Hematopoietic multipotent progenitor cell treated with erythropoietin and hydrocortisone succinate and interleukin-3 and kit ligand, for 4 days (in vitro differentiated cells): ENCODE data around the gene CHMP5.

Source experiments
- DNase-seq: peaks from one replicate; pipeline ENCODE4 v3.0.0-alpha.2; 2015

CHMP5 gene

GRCh38 chr9:33320230-33320567 lies 55.4 kb downstream of the CHMP5 start:
- DNase-seq, result no peak

GRCh38 chr9:33320568-33321261 lies 55.9 kb downstream of the CHMP5 start:
- DNase-seq, result no peak

GRCh38 chr9:33329117-33329563 lies 64.3 kb downstream of the CHMP5 start:
- DNase-seq, result no peak

GRCh38 chr9:33329979-33330378 lies 65.1 kb downstream of the CHMP5 start:
- no peak for DNase-seq

- DNase-seq, result peak; percentile 73
Measured at GRCh38 chr9:33331377-33331891, 66.6 kb downstream of the CHMP5 start.
